GM12878 (cell line): Measurements from ENCODE around the gene MACROD2.

Source experiments
- BCLAF1 ChIP-seq: fragments of 450-650 bp; IDR thresholded peaks from 2 replicates; pipeline ENCODE4 v1.6.1; 2017; ENCODE audit warnings: antibody characterized with exemption, mild to moderate bottlenecking, moderate library complexity
- CBFB ChIP-seq: IDR thresholded peaks from 2 replicates; pipeline ENCODE4 v1.6.1; 2016; ENCODE audit warnings: antibody characterized with exemption, low read depth
- CTCF ChIP-seq, 3 experiments: IDR thresholded peaks in 2 of 3; conservative IDR thresholded peaks in 1 of 3; 2 replicates each; pipeline ENCODE4 v1.5.1; 2011; ENCODE audit warnings: low read depth in 3 of 3, low read length in 3 of 3, mild to moderate bottlenecking in 3 of 3, control low read depth in 2 of 3, moderate library complexity in 2 of 3, inconsistent platforms in 1 of 3, mixed read lengths in 1 of 3; ENCODE audit not compliant: control insufficient read depth in 2 of 3, insufficient read depth in 1 of 3; ENCODE audit errors: extremely low read depth in 1 of 3
- FOXM1 ChIP-seq: IDR thresholded peaks from 2 replicates; pipeline ENCODE4 v1.6.1; 2012; ENCODE audit warnings: low read depth, mild to moderate bottlenecking, inconsistent platforms, low read length, moderate library complexity
- NKRF ChIP-seq: fragments of 450-650 bp; conservative IDR thresholded peaks from 2 replicates; pipeline ENCODE4 v1.6.1; 2017; ENCODE audit warnings: mild to moderate bottlenecking, moderate library complexity
- NR2F1 ChIP-seq: fragments of 450-650 bp; conservative IDR thresholded peaks from 2 replicates; pipeline ENCODE4 v1.6.1; 2017; ENCODE audit warnings: mild to moderate bottlenecking
- POLR2A ChIP-seq: IDR thresholded peaks from 2 replicates; pipeline ENCODE4 v1.6.1; 2011; ENCODE audit warnings: low read depth, mild to moderate bottlenecking, low read length
- REST ChIP-seq: IDR thresholded peaks from 2 replicates; pipeline ENCODE4 v1.6.1; 2012; ENCODE audit warnings: mild to moderate bottlenecking, low read depth, low read length
- ZBTB40 ChIP-seq: fragments of 450-650 bp; IDR thresholded peaks from 2 replicates; pipeline ENCODE4 v1.6.1; 2016; ENCODE audit warnings: mild to moderate bottlenecking, moderate library complexity, borderline replicate concordance

GRCh38 chr20:15196547-15197255 is 1201.4 kb downstream of the MACROD2 start:
- TF ChIP-seq NKRF (no peak), NR2F1 (no peak), CBFB (no peak), BCLAF1 (no peak), CTCF (IDR thresholded peaks at IDR 0.05 in 2 of 3, conservative IDR thresholded peaks at IDR 0.05 in 1 of 3; ENCODE audit: control insufficient read depth in 2 of 3, extremely low read depth in 1 of 3, insufficient read depth in 1 of 3, low read depth in 3 of 3, low read length in 3 of 3) (no peak), ZBTB40 (no peak), REST (no peak), POLR2A (no peak), FOXM1 (no peak)
